IMR-90 (cell line): Measurements from ENCODE around the gene KRTAP10-10. TPM values are rescaled to one million over a fixed set of nuclear protein-coding genes. Genes with fewer than 3 reads are reported as not detected.

Experiments used
- ATAC-seq: fragments of 200-7000 bp; cut with Tn5 transposase; 2 replicates; pipeline ENCODE4 v1.9.1; 2020; ENCODE audit warnings: low read depth, mild to moderate bottlenecking, moderate library complexity
- BruUV-seq: library from RNA; stranded (reverse); fragments of 400-500 nt; replicated peaks from 2 replicates; lab custom pipeline; 2021; lab: Mats Ljungman, UMichigan
- CTCF ChIA-PET: fragments of 300-600 bp; formaldehyde crosslinking; extraction: SDS; loops from one replicate; lab custom pipeline; 2021; ENCODE audit warnings: antibody characterized with exemption; lab: Yijun Ruan, JAX
- POLR2A ChIA-PET: fragments of 300-600 bp; sonication (Branson Sonifier 250); formaldehyde crosslinking; loops from one replicate; lab custom pipeline; 2022; ENCODE audit warnings: antibody characterized with exemption; ENCODE audit not compliant: unreplicated experiment; lab: Charles Lee
- DNase-seq: peaks from one replicate; pipeline ENCODE4 v3.0.0; 2013
- H2AFZ ChIP-seq: replicated peaks from 2 replicates; pipeline ENCODE3; 2013; ENCODE audit warnings: low read length, mild to moderate bottlenecking; ENCODE audit not compliant: poor library complexity
- H2AK5ac ChIP-seq: 2 replicates; pipeline ENCODE4 v1.6.1; 2013; ENCODE audit warnings: low read depth, low read length, inconsistent platforms
- H2AK9ac ChIP-seq: replicated peaks from 2 replicates; pipeline ENCODE3; 2013; ENCODE audit warnings: mild to moderate bottlenecking, low read depth, low read length, moderate library complexity; ENCODE audit not compliant: poor library complexity
- H2BK120ac ChIP-seq: 2 replicates; pipeline ENCODE4 v1.6.1; 2013; ENCODE audit warnings: low read depth, low read length, inconsistent platforms
- H2BK15ac ChIP-seq: 3 replicates; pipeline ENCODE4 v1.6.1; 2013; ENCODE audit warnings: low read depth, low read length, inconsistent platforms
- H2BK20ac ChIP-seq: 2 replicates; pipeline ENCODE4 v1.6.1; 2013; ENCODE audit warnings: low read depth, mild to moderate bottlenecking, inconsistent platforms, low read length, moderate library complexity
- H2BK5ac ChIP-seq: 2 replicates; pipeline ENCODE4 v1.6.1; 2013; ENCODE audit warnings: mild to moderate bottlenecking, low read depth, low read length, inconsistent platforms; ENCODE audit not compliant: poor library complexity, severe bottlenecking
- H3K14ac ChIP-seq: replicated peaks from 2 replicates; pipeline ENCODE4 v1.6.1; 2013; ENCODE audit warnings: low read depth, low read length, inconsistent platforms
- H3K18ac ChIP-seq: 2 replicates; pipeline ENCODE4 v1.6.1; 2013; ENCODE audit warnings: low read depth, low read length, control low read depth
- H3K23ac ChIP-seq: 2 replicates; pipeline ENCODE4 v1.6.1; 2013; ENCODE audit warnings: low read depth, low read length, inconsistent platforms
- H3K27ac ChIP-seq: 2 replicates; pipeline ENCODE4 v1.5.1; 2013; ENCODE audit warnings: mild to moderate bottlenecking, control low read depth, low read length; ENCODE audit not compliant: insufficient read depth
- H3K27me3 ChIP-seq: 2 replicates; pipeline ENCODE4 v1.6.1; 2013; ENCODE audit warnings: low read length; ENCODE audit not compliant: control insufficient read depth, insufficient read depth
- H3K36me3 ChIP-seq: 2 replicates; pipeline ENCODE4 v1.6.1; 2013; ENCODE audit warnings: low read length, mixed read lengths; ENCODE audit not compliant: control insufficient read depth, insufficient read depth
- H3K4ac ChIP-seq: 2 replicates; pipeline ENCODE4 v1.6.1; 2013; ENCODE audit warnings: low read depth, low read length, inconsistent platforms
- H3K4me1 ChIP-seq: 2 replicates; pipeline ENCODE4 v1.6.1; 2013; ENCODE audit warnings: low read length, mixed read lengths; ENCODE audit not compliant: control insufficient read depth, insufficient read depth
- H3K4me2 ChIP-seq: 2 replicates; pipeline ENCODE4 v1.6.1; 2013; ENCODE audit warnings: low read depth, mild to moderate bottlenecking, control low read depth, low read length, moderate library complexity
- H3K4me3 ChIP-seq: 2 replicates; pipeline ENCODE4 v1.5.1; 2013; ENCODE audit warnings: low read depth, mild to moderate bottlenecking, control low read depth, low read length, moderate library complexity; ENCODE audit not compliant: insufficient read depth
- H3K56ac ChIP-seq: 2 replicates; pipeline ENCODE4 v1.6.1; 2013; ENCODE audit warnings: low read length, inconsistent platforms; ENCODE audit not compliant: insufficient read depth; ENCODE audit errors: extremely low read depth
- H3K79me1 ChIP-seq, 2 experiments: 2 replicates each; pipeline ENCODE4 v1.6.1; 2013; ENCODE audit warnings: low read length in 2 of 2, inconsistent platforms in 1 of 2, low read depth in 1 of 2
- H3K9ac ChIP-seq: 2 replicates; pipeline ENCODE4 v1.6.1; 2013; ENCODE audit warnings: low read depth, low read length, control low read depth
- H3K9me1 ChIP-seq: 2 replicates; pipeline ENCODE4 v1.6.1; 2013; ENCODE audit warnings: low read length, inconsistent platforms; ENCODE audit not compliant: insufficient read depth
- H3K9me3 ChIP-seq: 2 replicates; pipeline ENCODE4 v1.6.1; 2013; ENCODE audit warnings: low read length; ENCODE audit not compliant: control insufficient read depth, insufficient read depth
- H4K20me1 ChIP-seq: 2 replicates; pipeline ENCODE4 v1.6.1; 2013; ENCODE audit warnings: low read length, inconsistent platforms; ENCODE audit not compliant: insufficient read depth
- H4K5ac ChIP-seq: 2 replicates; pipeline ENCODE4 v1.6.1; 2013; ENCODE audit warnings: mild to moderate bottlenecking, low read depth, low read length, control low read depth
- H4K8ac ChIP-seq, 2 experiments: 2 replicates each; pipeline ENCODE4 v1.6.1; 2013; ENCODE audit warnings: low read depth in 2 of 2, low read length in 2 of 2, control low read depth in 1 of 2, inconsistent platforms in 1 of 2
- H4K91ac ChIP-seq: 2 replicates; pipeline ENCODE4 v1.6.1; 2013; ENCODE audit warnings: low read depth, low read length, inconsistent platforms; ENCODE audit not compliant: insufficient read depth
- BHLHE40 ChIP-seq: fragments of 150-350 bp; IDR thresholded peaks from 2 replicates; pipeline ENCODE4 v1.6.1; 2016; ENCODE audit warnings: mild to moderate bottlenecking, low read depth, low read length
- WGBS, 2 experiments: methylation state at CpG; one replicate each; pipeline versions ENCODE4 v1.1.5 to v1.1.7; 2013; ENCODE audit warnings: missing lambda C conversion rate in 2 of 2; ENCODE audit not compliant: insufficient read length in 1 of 2; ENCODE audit errors: extremely low coverage in 2 of 2; 5-methylcytosine and 5-hydroxymethylcytosine counted together
- dilution Hi-C: fragments of 300-500 bp; cut with HindIII; formaldehyde crosslinking; loops from one replicate; pipeline ENCODE4 v1.14.3; 2018; ENCODE audit warnings: low sequenced_read_pairs; ENCODE audit not compliant: unreplicated experiment
- in situ Hi-C: fragments of 300-500 bp; cut with MboI; formaldehyde crosslinking; loops from 3 replicates; pipeline ENCODE4 v1.14.3; 2019; ENCODE audit warnings: low sequenced_read_pairs, inconsistent platforms, mixed read lengths
- intact Hi-C: fragments of 100-400 bp; cut with micrococcal nuclease; formaldehyde crosslinking; loops from 2 replicates; pipeline ENCODE4 v1.10.0; 2022
- polyA plus RNA-seq, 3 experiments: library from polyadenylated mRNA; depleted of rRNA; stranded (reverse); fragments of >200 nt; gene quantifications; 2 replicates each; pipeline ENCODE4 v1.2.3, GENCODE V29; 2012; ENCODE audit warnings: low replicate concordance in 1 of 3
- total RNA-seq: library from RNA; depleted of rRNA; stranded (reverse); fragments of >200 nt; gene quantifications from 2 replicates; pipeline ENCODE4 v1.2.3, GENCODE V29; 2012

The KRTAP10-10 gene
- total and polyA plus RNA-seq, 2 of the 4 experiments (the other 2 are of a cell fraction): not detected

DNA sequence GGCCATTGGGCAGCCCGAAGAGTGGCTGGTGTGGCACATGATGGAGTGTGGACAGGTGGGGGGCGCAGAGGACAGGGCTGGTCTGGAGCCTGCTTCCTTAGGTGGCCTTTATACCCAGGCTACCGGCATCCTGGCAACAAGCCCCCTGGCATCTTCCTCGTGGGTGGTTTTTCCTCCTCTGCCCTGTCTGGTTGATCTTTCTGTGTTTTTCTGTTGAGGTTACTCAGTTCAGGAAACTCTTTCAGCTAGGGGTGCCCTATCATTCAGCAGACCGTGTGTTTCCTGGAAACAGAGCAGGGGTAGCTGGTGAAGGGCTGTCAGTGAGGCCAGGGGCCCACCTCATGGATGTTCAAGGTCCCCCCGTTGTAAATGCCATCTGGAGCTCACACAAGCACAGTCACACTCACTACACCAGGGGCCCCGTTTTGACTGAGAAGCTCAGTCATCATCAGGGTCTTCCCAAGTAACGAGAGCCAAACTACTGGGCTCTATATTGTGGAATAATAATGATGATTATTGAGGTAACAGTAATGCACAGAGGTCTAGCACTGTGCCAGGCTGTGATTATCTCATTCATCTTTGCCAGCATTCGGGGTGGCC lies 17.5 kb downstream of the KRTAP10-10 start, which contains the start of gene KRTAP12-4:
TSS of gene KRTAP12-4 (minus strand) at position 84 of the 600 bp plus-strand sequence. CDS start at position 39, 45 bp downstream.
- no peaks in the 10 kb centered on the region for H3K4me1 ChIP-seq
- no peak within 1 kb of the TSS for H3K23ac ChIP-seq
- H2BK15ac ChIP-seq: no peak within 1 kb of the TSS
- no peak within 1 kb of the TSS for H3K14ac ChIP-seq
- H2BK20ac ChIP-seq: no peak within 1 kb of the TSS
- in situ Hi-C loops: no loop called here
- BruUV-seq: no TSS peak
- H3K4ac ChIP-seq: no peak within 1 kb of the TSS
- ChIA-PET CTCF (no interaction called here), POLR2A (no interaction called here)
- no peak within 1 kb of the TSS for H3K27ac ChIP-seq
- H3K4me3 ChIP-seq: no peak within 1 kb of the TSS
- no peaks in the 10 kb centered on the region for H3K36me3 ChIP-seq
- H3K9ac ChIP-seq: no peak within 1 kb of the TSS
- no peak within 1 kb of the TSS for H4K8ac ChIP-seq
- H3K4me2 ChIP-seq: no peak within 1 kb of the TSS
- no peaks in the 10 kb centered on the region for H4K20me1 ChIP-seq
- H4K91ac ChIP-seq: no peak within 1 kb of the TSS
- no peak within 1 kb of the TSS for H2BK120ac ChIP-seq
- DNase-seq (no peak), ATAC-seq (no peak)
- no peak for TF ChIP-seq BHLHE40
- H3K9me1 ChIP-seq: no peaks in the 10 kb centered on the region
- H2AK5ac ChIP-seq: no peak within 1 kb of the TSS
- no peak within 1 kb of the TSS for H2AK9ac ChIP-seq
- H2AFZ ChIP-seq: no peak within 1 kb of the TSS
- peaks cover 5% of the 10 kb centered on the region for H3K9me3 ChIP-seq
- peaks cover 2% of the 10 kb centered on the region; the same call in 1 of the 2 replicates for H3K27me3 ChIP-seq
- H3K56ac ChIP-seq: no peak within 1 kb of the TSS
- intact Hi-C loops: loop anchor here (10.0 kb wide), 1 partner anchor 60 kb away; the partner anchor contains the start of gene TSPEAR
- no peak within 1 kb of the TSS for H2BK5ac ChIP-seq
- H4K5ac ChIP-seq: no peak within 1 kb of the TSS
- dilution Hi-C loops: no loop called here
- WGBS, 2 experiments: no CpG with 5 or more reads among the region's 9 CpGs
- no peaks in the 10 kb centered on the region for H3K79me1 ChIP-seq
- no peak within 1 kb of the TSS for H3K18ac ChIP-seq
